Stomach (tissue), 19 donors: ENCODE measurements around the gene OR4D5. TPM values are rescaled to one million over a fixed set of nuclear protein-coding genes. Genes with fewer than 3 reads are reported as not detected.

Experiments
- DNase-seq, 2 donors: peaks; one replicate each; pipeline versions ENCODE4 v3.0.0 to v3.0.0-alpha.2; 2013 to 2019
- H3K27ac ChIP-seq, 5 donors: fragments of 200-600 bp in 4 of 5; sonication (generic) in 4 of 5; one replicate each; pipeline ENCODE4 v1.5.1; 2013 to 2019; ENCODE audit warnings: mild to moderate bottlenecking in 1 of 5, moderate library complexity in 1 of 5
- H3K27me3 ChIP-seq, 3 donors: fragments of 200-600 bp; sonication (generic); one replicate each; pipeline ENCODE4 v1.5.1; 2017 to 2019; ENCODE audit warnings: mixed run types in 1 of 3
- H3K36me3 ChIP-seq, 4 donors: fragments of 200-600 bp; sonication (generic); 1 replicate in 3 of 4; 2 replicates in 1 of 4; pipeline ENCODE4 v1.5.1; 2016 to 2019
- H3K4me1 ChIP-seq, 4 donors: fragments of 200-600 bp; sonication (generic); one replicate each; pipeline ENCODE4 v1.5.1; 2016 to 2019
- H3K4me3 ChIP-seq, 4 donors: fragments of 200-600 bp; sonication (generic) in 3 of 4; one replicate each; pipeline ENCODE4 v1.5.1; 2016 to 2019; ENCODE audit warnings: mild to moderate bottlenecking in 1 of 4
- H3K9me3 ChIP-seq, 4 donors: fragments of 200-600 bp; sonication (generic); one replicate each; pipeline ENCODE4 v1.5.1; 2016 to 2019
- CTCF ChIP-seq, 7 experiments: fragments of 450-650 bp in 4 of 7; fragments of 200-600 bp in 3 of 7; sonication (generic) in 3 of 7; IDR thresholded peaks; one replicate each; pipeline ENCODE4 v1.5.1; 2016 to 2019; ENCODE audit warnings: antibody characterized with exemption in 7 of 7, control low read depth in 2 of 7, mild to moderate bottlenecking in 1 of 7
- EP300 ChIP-seq: sonication (generic); formaldehyde crosslinking; IDR thresholded peaks from one replicate; pipeline ENCODE4 v1.6.1; 2017; ENCODE audit warnings: antibody characterized with exemption
- POLR2A ChIP-seq, 4 donors: fragments of 450-650 bp; IDR thresholded peaks; one replicate each; pipeline ENCODE4 v1.6.1; 2016; ENCODE audit warnings: antibody characterized with exemption in 4 of 4, control low read depth in 2 of 4, mild to moderate bottlenecking in 1 of 4, moderate library complexity in 1 of 4
- POLR2AphosphoS5 ChIP-seq, 3 donors: sonication (generic); formaldehyde crosslinking; IDR thresholded peaks; one replicate each; pipeline ENCODE4 v1.6.1; 2016; ENCODE audit warnings: antibody characterized with exemption in 3 of 3
- WGBS, 5 donors: extraction: QIAGEN DNeasy Blood & Tissue Kit in 3 of 5; methylation state at CpG; one replicate each; pipeline versions ENCODE4 v1.1.5 to v1.1.7; 2013 to 2018; 5-methylcytosine and 5-hydroxymethylcytosine counted together
- intact Hi-C: fragments of 100-400 bp; cut with DNase I; formaldehyde crosslinking; loops from one replicate; pipeline ENCODE4 v1.15.1; 2023; ENCODE audit warnings: low total_unique reads
- long read RNA-seq, 10 donors: transcript quantifications; one replicate each; lab custom pipeline, GENCODE V29; 2026
- polyA plus RNA-seq, 3 donors: library from polyadenylated mRNA; stranded (reverse); fragments of 200-250 nt; gene quantifications; one replicate each; pipeline ENCODE4 v1.2.3, GENCODE V29; 2013
- total RNA-seq, 5 donors: library from RNA; depleted of rRNA; stranded (reverse); fragments of >200 nt; gene quantifications; one replicate each; pipeline versions ENCODE4 v1.1.0 to v1.2.3, GENCODE V29; 2014 to 2016
- donor health status: healthy with polysubstance abuse.
- donor health status: Bipolar disorder and iron deficiency.
- donor health status: healthy.

OR4D5 gene
- total RNA-seq (1 to 10 TPM in 1 of 5 donors, not detected in 4; 4.4 TPM), polyA plus RNA-seq (not detected)
- long read RNA-seq, donor 1, result 0 reads
- long read RNA-seq, donor 2, result 0 reads
- long read RNA-seq, donor 3, result 0 reads
- long read RNA-seq, donor 4, result 0 reads
- long read RNA-seq, donor 5, result 0 reads
- long read RNA-seq, donor 6, result 0 reads
- long read RNA-seq, donor 7, result 0 reads
- long read RNA-seq, donor 8, result 0 reads
- long read RNA-seq, donor 9, result 0 reads
- long read RNA-seq, donor 10, result 0 reads

GRCh38 chr11:123939317-123939716 is at the start of gene OR4D5:
Gene OR4D5, plus strand, starts transcription at chr11:123939617. Its CDS starts 0 bp downstream, at chr11:123939617.
- WGBS, 5 donors, result 69 to 91% (median 83%) methylated on average over 1 of the region's 1 CpG
- H3K27me3 ChIP-seq, result no peaks in the 10 kb centered on the region
- H3K36me3 ChIP-seq, result no peaks in the 10 kb centered on the region
- no peak within 1 kb of the TSS for H3K27ac ChIP-seq
- H3K4me1 ChIP-seq, result no peaks in the 10 kb centered on the region
- no peak for DNase-seq
- TF ChIP-seq CTCF (IDR thresholded peaks at IDR 0.05) (no peak), POLR2A (IDR thresholded peaks at IDR 0.05) (no peak), POLR2AphosphoS5 (IDR thresholded peaks at IDR 0.05) (no peak), EP300 (no peak)
- H3K4me3 ChIP-seq, result no peak within 1 kb of the TSS
- H3K9me3 ChIP-seq, result no peaks in the 10 kb centered on the region
- intact Hi-C loops, result no loop called here

- no peak overlapping the region for H3K4me3 ChIP-seq
- H3K27ac ChIP-seq, result no peak overlapping the region
- intact Hi-C loops, result no loop called here
- no peaks in the 10 kb centered on the region for H3K4me1 ChIP-seq
- H3K27me3 ChIP-seq, result no peaks in the 10 kb centered on the region
- DNase-seq, result no peak
- TF ChIP-seq POLR2AphosphoS5 (IDR thresholded peaks at IDR 0.05), result no peak
- no peaks in the 10 kb centered on the region for H3K36me3 ChIP-seq
- H3K9me3 ChIP-seq, result no peaks in the 10 kb centered on the region
These were observed 47.4 kb upstream of the OR4D5 start for GRCh38 chr11:123892031-123892430.

- H3K4me3 ChIP-seq, result no peak overlapping the region
- H3K9me3 ChIP-seq, result no peaks in the 10 kb centered on the region
- no peak overlapping the region for H3K27ac ChIP-seq
- H3K4me1 ChIP-seq, result no peaks in the 10 kb centered on the region
- no peak for TF ChIP-seq EP300
- TF ChIP-seq POLR2AphosphoS5 (IDR thresholded peaks at IDR 0.05), result no peak
- no peak for TF ChIP-seq CTCF (IDR thresholded peaks at IDR 0.05)
- TF ChIP-seq POLR2A (IDR thresholded peaks at IDR 0.05), result no peak
- intact Hi-C loops, result no loop called here
- WGBS, 5 donors, result 47 to 67% (median 62%) methylated on average over 3 of the region's 3 CpGs
- no peaks in the 10 kb centered on the region for H3K36me3 ChIP-seq
- DNase-seq, result no peak
- H3K27me3 ChIP-seq, result no peaks in the 10 kb centered on the region
These were observed 39.6 kb upstream of the OR4D5 start for GRCh38 chr11:123899792-123900191.

GRCh38 chr11:123901867-123902266 is 37.5 kb upstream of the OR4D5 start, which contains the start of gene OR8D4:
Gene OR8D4, plus strand, starts transcription at chr11:123902167. Its CDS starts 4,265 bp downstream, at chr11:123906432.
- intact Hi-C loops, result no loop called here
- Histone ChIP-seq H3K27me3 (no peaks in the 10 kb centered on the region), H3K4me3 (no peak within 1 kb of the TSS), H3K36me3 (no peaks in the 10 kb centered on the region), H3K9me3 (no peaks in the 10 kb centered on the region), H3K27ac (no peak within 1 kb of the TSS), H3K4me1 (no peaks in the 10 kb centered on the region)
- TF ChIP-seq EP300 (no peak), POLR2A (IDR thresholded peaks at IDR 0.05) (no peak), CTCF (IDR thresholded peaks at IDR 0.05) (no peak), POLR2AphosphoS5 (IDR thresholded peaks at IDR 0.05) (no peak)
- WGBS, 5 donors, result 73 to 91% (median 88%) methylated on average over 1 of the region's 1 CpG
- no peak for DNase-seq

- Histone ChIP-seq H3K4me3 (no peak overlapping the region), H3K9me3 (no peaks in the 10 kb centered on the region), H3K36me3 (no peaks in the 10 kb centered on the region), H3K27me3 (no peaks in the 10 kb centered on the region), H3K27ac (no peak overlapping the region), H3K4me1 (no peaks in the 10 kb centered on the region)
- no peak for DNase-seq
- TF ChIP-seq CTCF (IDR thresholded peaks at IDR 0.05) (no peak), POLR2AphosphoS5 (IDR thresholded peaks at IDR 0.05) (no peak), EP300 (no peak), POLR2A (IDR thresholded peaks at IDR 0.05) (no peak)
- intact Hi-C loops, result no loop called here
- WGBS, 5 donors, result 69 to 83% (median 75%) methylated on average over 2 of the region's 2 CpGs
These were observed 35.5 kb upstream of the OR4D5 start for GRCh38 chr11:123903932-123904331.
